PFSK-1 (cell line): ENCODE data around the gene FBLN1.

Experiments
- FOXP2 ChIP-seq: optimal IDR thresholded peaks from 2 replicates; pipeline ENCODE3; 2011; ENCODE audit warnings: borderline replicate concordance, control low read depth, inconsistent platforms; ENCODE audit not compliant: insufficient read depth; ENCODE audit errors: extremely low read length, extremely low read depth
- POLR2AphosphoS5 ChIP-seq: IDR thresholded peaks from 2 replicates; pipeline ENCODE4 v1.6.1; 2012; ENCODE audit warnings: low read depth, mild to moderate bottlenecking, control low read depth, low read length, moderate library complexity
- SIN3A ChIP-seq: IDR thresholded peaks from 2 replicates; pipeline ENCODE4 v1.6.1; 2012; ENCODE audit warnings: mild to moderate bottlenecking, low read length, moderate library complexity, borderline replicate concordance; ENCODE audit not compliant: insufficient read depth
- TAF1 ChIP-seq: IDR thresholded peaks from 2 replicates; pipeline ENCODE4 v1.6.1; 2012; ENCODE audit warnings: low read length, control low read depth, borderline replicate concordance; ENCODE audit not compliant: insufficient read depth
- TF ChIP-seq, protein P1 (sequence below), 2 experiments: IDR thresholded peaks; 2 replicates each; pipeline versions ENCODE4 v1.6.1 to v1.8.0; 2011 to 2012; ENCODE audit warnings: low read depth in 2 of 2, low read length in 2 of 2, control low read depth in 1 of 2, inconsistent platforms in 1 of 2, mild to moderate bottlenecking in 1 of 2, moderate library complexity in 1 of 2; ENCODE audit not compliant: insufficient read depth in 1 of 2

Gene FBLN1

GRCh38 chr22:45493286-45493771 lies 9.4 kb upstream of the FBLN1 start:
- TF ChIP-seq SIN3A: no peak
- TF ChIP-seq FOXP2: no peak
- no peak for TF ChIP-seq TAF1
- TF ChIP-seq, protein P1, sequence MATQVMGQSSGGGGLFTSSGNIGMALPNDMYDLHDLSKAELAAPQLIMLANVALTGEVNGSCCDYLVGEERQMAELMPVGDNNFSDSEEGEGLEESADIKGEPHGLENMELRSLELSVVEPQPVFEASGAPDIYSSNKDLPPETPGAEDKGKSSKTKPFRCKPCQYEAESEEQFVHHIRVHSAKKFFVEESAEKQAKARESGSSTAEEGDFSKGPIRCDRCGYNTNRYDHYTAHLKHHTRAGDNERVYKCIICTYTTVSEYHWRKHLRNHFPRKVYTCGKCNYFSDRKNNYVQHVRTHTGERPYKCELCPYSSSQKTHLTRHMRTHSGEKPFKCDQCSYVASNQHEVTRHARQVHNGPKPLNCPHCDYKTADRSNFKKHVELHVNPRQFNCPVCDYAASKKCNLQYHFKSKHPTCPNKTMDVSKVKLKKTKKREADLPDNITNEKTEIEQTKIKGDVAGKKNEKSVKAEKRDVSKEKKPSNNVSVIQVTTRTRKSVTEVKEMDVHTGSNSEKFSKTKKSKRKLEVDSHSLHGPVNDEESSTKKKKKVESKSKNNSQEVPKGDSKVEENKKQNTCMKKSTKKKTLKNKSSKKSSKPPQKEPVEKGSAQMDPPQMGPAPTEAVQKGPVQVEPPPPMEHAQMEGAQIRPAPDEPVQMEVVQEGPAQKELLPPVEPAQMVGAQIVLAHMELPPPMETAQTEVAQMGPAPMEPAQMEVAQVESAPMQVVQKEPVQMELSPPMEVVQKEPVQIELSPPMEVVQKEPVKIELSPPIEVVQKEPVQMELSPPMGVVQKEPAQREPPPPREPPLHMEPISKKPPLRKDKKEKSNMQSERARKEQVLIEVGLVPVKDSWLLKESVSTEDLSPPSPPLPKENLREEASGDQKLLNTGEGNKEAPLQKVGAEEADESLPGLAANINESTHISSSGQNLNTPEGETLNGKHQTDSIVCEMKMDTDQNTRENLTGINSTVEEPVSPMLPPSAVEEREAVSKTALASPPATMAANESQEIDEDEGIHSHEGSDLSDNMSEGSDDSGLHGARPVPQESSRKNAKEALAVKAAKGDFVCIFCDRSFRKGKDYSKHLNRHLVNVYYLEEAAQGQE (IDR thresholded peaks at IDR 0.05; ENCODE audit: insufficient read depth in 1 of 2, low read depth in 2 of 2, low read length in 2 of 2): no peak
- no peak for TF ChIP-seq POLR2AphosphoS5

- no peak for TF ChIP-seq POLR2AphosphoS5
- TF ChIP-seq, protein P1 (IDR thresholded peaks at IDR 0.05; ENCODE audit: insufficient read depth in 1 of 2, low read depth in 2 of 2, low read length in 2 of 2): no peak
- TF ChIP-seq SIN3A: no peak
- no peak for TF ChIP-seq TAF1
- no peak for TF ChIP-seq FOXP2
Measured at GRCh38 chr22:45496451-45496941, 6.2 kb upstream of the FBLN1 start.

GRCh38 chr22:45497351-45498145 lies 5.1 kb upstream of the FBLN1 start:
- TF ChIP-seq, protein P1 (IDR thresholded peaks at IDR 0.05; ENCODE audit: insufficient read depth in 1 of 2, low read depth in 2 of 2, low read length in 2 of 2): no peak
- TF ChIP-seq TAF1 (no peak), POLR2AphosphoS5 (no peak), SIN3A (no peak), FOXP2 (no peak)

DNA sequence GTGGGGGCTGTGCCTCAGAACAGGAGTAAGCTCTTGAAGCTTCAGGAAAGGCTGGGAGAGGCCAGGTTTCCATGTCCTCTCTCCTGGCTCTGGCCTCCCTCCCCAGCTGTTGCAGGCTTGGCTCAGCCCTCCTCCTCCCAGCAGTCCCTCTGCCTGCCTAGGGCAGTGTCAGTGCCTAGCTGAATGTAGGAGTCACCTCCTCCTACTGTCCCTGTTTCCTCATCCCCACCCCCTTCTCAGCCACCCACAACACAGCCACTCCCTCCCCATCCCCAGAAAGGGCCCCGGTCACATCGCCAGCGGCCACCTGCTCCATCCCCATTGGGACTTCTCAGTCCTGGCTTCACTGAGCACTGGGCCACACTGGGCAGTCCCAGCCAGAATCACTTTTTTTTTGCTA lies 2.9 kb upstream of the FBLN1 start:
- no peak for TF ChIP-seq POLR2AphosphoS5
- peak; percentile 83 for TF ChIP-seq FOXP2
- TF ChIP-seq, protein P1 (IDR thresholded peaks at IDR 0.05; ENCODE audit: insufficient read depth in 1 of 2, low read depth in 2 of 2, low read length in 2 of 2): no peak
